HG03469 (cell line): ENCODE data around the gene TECR.

Experiments used
- ATAC-seq: cut with Tn5 transposase; IDR thresholded peaks from one replicate; pipeline ENCODE4 v1.9.1; 2021; ENCODE audit warnings: mild to moderate bottlenecking, moderate library complexity, moderate number of reproducible peaks; ENCODE audit not compliant: unreplicated experiment

Gene TECR

GRCh38 chr19:14507704-14508542 lies 21.5 kb upstream of the TECR start:
- no peak for ATAC-seq

DNA sequence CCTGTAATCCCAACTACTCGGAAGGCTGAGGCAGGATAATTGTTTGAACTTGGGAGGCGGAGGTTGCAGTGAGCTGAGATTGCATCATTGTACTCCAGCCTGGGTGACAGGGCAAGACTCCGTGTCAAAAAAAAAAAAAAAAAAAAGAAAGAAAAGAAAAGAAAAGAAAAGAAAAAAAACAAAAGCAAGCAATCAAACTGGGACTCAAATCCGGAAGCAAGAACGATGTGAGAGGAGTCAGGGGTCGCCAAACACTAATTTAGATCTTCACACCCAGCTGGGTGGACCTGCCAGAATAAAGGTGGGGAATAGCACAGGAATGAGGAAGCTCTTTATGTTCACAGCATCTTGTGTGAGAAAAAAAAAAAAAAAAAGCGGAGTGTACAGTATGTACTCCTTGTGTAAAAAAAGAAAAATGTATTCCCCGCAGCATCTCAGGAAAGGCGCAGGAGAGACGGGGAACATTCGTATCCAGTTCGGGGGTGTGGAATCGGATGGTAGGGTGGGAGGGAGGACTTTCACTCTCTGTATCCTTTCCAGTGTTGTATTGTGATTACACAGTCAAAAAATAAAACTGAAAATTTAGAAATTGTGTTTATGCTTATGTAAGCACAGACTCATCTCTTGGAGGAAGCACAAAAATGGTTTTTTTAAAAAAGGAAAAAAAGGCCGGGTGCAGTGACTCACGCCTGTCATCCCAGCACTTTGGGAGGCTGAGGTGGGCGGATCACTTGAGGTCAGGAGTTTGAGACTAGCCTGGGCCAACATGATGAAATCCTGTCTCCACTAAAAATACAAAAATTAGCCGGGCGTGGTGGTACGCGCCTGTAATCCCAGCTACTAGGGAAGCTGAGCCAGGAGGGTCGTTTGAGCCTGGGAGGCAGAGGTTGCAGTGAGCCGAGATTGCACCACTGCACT lies 18.8 kb upstream of the TECR start:
- ATAC-seq = no peak

DNA sequence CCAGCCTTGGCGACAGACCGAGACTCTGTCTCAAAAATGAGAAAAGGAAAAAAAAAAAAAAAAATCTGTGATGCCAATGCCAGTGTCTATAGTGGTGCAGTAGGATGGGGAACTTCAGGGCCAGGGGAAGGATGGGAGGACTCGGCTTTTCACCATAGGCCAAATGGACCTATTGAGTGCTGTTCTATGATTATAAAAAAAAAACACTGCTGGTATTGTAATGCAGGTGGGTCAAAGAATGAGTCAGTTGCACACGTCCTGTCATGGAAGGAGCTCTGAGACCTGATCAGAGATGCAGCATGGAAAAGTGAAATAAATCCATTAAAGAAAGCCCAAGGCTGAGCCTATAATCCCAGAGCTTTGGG lies 18.2 kb upstream of the TECR start:
- ATAC-seq = no peak

DNA sequence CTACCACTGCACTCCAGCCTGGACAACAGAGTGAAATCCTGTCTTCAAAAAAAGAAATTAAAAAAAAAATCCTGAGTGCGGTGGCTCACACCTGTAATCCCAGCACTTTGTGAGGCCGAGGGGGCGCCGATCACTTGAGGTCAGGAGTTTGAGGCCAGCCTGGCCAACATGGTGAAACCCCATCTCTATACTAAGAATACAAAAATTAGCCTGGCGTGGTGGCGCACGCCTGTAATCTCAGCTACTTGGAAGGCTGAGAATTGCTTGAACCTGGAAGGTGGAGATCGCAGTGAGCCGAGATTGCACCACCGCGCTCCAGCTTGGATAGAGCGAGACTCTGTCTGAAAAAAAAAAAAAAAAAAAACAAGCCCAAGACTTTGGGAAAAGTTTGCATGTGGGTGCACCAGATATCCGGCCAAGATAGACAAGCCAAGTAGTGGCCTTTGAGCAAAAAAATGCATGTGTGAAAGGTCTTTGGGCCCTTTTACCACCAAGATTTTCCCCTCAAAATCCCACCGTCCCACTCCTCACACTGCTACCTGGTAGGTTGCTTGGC lies 16.9 kb upstream of the TECR start:
- ATAC-seq = no peak

DNA sequence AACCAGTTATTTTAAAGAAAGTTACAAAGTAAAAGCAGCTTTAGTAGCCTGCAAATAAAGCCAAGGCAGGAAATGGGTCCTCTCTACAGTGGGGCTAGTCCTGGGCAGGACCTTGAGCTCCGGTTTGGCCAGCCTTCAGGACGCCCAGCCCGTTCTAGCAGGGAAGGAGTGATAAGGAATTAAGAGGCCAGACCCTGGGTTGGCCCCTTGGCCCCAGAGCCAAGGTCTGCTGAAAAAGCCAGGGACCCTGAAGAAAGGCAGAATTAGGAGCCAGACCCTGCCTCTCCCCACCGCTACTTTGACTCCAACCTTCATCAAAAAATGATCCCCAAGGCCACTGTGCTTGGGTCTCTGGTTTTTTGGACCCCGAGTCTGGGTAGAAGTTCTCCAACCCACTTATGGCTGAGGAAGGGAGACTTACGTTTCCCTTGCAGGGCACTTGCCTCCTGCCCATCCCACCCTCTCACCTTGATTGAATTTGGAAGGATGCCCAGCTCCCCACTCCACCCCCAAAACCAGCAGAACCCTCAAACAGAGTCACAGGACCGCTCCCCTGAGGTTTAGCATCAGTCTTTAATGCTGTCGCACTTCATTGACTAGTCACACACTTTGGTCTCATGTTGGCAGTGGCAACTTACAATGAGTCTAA lies 15.1 kb upstream of the TECR start:
- no peak for ATAC-seq

DNA sequence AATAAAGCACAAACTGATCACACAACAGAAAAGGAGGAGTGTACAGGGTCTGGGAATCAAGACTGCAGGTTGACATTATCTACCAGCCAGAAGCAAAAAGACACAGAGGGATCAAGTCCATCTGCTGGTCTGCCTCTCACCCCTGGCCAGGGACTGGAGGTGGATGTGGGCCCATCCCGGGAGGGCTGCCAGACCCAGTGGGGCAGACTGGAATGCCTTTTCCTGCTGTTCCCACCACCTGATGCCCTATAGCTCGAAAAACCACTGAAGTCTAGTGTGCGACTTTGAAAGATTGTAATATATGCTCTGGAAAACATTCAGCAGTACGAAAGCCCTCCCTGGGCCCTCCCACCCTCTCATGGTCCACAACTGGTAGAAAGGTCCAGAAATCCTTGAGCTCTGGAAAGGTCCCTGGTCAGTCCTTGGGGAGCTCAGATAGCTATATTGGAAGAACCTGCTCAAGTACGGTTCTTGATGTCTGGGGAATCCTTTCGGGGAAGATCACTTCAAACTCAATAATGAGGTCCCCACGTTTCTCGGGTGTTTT lies 13.8 kb upstream of the TECR start:
- no peak for ATAC-seq

GRCh38 chr19:14516048-14516534 lies 13.3 kb upstream of the TECR start:
- ATAC-seq = no peak

- ATAC-seq = no peak
Measured at GRCh38 chr19:14516746-14517438, 12.5 kb upstream of the TECR start.

- ATAC-seq = no peak
Measured at GRCh38 chr19:14517446-14517839, 12.0 kb upstream of the TECR start.

GRCh38 chr19:14517840-14518505 lies 11.4 kb upstream of the TECR start, which contains the start of gene DNAJB1:
DNAJB1 (minus strand) TSS chr19:14518397; CDS start chr19:14518349, 48 bp downstream.
- ATAC-seq = peak; percentile 33

DNA sequence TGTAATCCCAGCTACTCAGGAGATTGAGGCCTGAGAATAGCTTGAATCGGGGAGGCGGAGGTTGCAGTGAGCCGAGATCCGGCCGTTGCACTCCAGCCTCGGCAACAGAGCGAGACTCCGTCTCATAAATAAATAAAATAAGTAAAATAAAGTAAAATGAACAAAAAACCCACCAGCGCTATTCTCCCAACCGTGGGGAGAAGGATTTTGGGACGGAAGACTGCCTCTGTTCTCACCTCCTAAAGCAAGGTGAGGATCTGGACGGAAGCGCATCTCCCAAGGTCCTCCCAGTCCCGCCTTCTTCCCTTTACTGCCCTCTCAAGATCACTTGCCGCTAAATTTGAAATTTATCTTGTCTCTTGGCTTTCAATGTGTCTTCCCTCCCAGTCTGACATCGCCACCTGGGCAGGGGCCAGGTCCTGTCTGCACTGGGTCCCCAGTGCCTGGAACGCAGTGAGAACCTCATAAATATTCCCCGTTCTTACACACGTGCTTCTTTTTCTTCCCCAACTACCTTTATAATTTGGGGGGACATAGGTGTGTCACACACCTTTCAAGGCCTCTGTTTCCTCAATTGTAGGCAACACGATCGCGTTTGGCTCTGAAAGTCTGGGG lies 10.0 kb upstream of the TECR start:
- no peak for ATAC-seq

- no peak for ATAC-seq
Measured at GRCh38 chr19:14519860-14520407, 9.5 kb upstream of the TECR start.

GRCh38 chr19:14520543-14520942 lies 8.9 kb upstream of the TECR start:
- no peak for ATAC-seq

DNA sequence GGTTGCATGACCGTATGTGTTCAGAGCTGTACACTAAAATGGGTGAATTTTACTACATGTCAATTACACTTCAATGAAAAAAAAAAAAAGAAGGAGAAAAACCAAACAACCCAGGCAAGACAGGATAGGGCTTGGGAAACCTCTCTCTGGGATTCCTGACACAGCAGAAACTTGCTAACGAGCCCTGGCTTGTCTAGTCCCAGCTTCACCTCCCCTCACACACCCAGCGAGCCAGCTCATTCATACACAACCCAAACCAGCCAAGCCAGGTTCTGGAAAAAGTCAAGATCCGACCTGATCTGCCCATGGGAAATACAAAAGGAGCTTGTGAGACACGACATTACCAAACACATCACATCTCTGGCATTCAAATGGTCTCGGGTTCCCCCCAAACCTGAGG lies 3.7 kb upstream of the TECR start:
- ATAC-seq = no peak

GRCh38 chr19:14526423-14526822 lies 3.0 kb upstream of the TECR start:
- ATAC-seq = no peak

DNA sequence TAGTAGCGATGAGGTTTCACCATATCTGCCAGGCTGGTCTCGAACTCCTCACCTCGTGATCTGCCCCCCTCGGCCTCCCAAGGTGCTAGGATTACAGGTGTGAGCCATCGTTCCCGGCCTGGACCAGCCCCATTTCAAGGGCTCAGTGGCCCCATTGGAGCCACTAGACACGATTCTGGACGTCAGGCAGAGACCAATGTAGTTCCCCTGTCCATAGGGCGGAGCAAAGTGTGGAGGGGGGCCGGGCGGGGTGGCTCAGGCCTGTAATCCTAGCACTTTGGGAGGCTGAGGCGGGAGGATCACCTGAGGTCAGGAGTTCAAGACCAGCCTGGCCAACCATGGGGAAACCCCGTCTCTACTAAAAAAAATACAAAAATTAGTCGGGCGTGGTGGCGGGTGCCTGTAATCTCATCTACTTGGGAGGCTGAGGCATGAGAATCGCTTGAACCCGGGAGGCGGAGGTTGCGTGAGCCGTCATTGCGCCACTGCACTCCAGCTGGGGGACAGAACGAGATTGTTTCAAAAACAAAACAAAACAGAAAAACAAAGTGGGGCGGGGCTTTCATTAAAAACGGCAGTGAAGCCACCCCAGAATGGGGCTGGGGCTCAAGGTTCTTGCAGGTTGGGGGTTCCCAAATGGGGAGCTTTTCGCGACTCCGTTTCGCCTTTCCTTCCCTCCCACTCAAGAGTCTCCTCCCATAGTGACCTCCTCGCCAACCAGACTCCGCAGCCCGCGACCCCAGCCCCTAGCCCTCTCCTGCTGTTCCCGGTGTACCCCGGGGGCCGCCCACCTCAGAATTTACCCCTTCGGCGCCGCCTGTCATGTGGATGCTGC lies 758 bp upstream of the TECR start:
- no peak for ATAC-seq

GRCh38 chr19:14530005-14530348 lies 583 bp downstream of the TECR start:
- no peak for ATAC-seq

- ATAC-seq = no peak
Measured at GRCh38 chr19:14530506-14530905, 1.1 kb downstream of the TECR start.
